Keratinocyte (primary cell): ENCODE results near the gene POR. TPM values are rescaled to one million over a fixed set of nuclear protein-coding genes. Genes with fewer than 3 reads are reported as not detected.

Experiments used
- DNase-seq: peaks from one replicate; pipeline ENCODE4 v3.0.0-alpha.2; 2011; ENCODE audit warnings: low read depth, missing footprints, low spot score
- FAIRE-seq: peaks from 2 replicates; lab custom pipeline; 2011; peaks lifted over from hg19 to GRCh38; lab: Jason Lieb, UNC
- H2AFZ ChIP-seq: 2 replicates; pipeline ENCODE4 v1.6.0; 2012; ENCODE audit warnings: low read length, control low read depth, inconsistent platforms; ENCODE audit not compliant: control insufficient read depth
- H3K27ac ChIP-seq: 2 replicates; pipeline ENCODE4 v1.5.1; 2011; ENCODE audit warnings: low read length; ENCODE audit not compliant: control insufficient read depth, insufficient read depth
- H3K27me3 ChIP-seq: 3 replicates; pipeline ENCODE4 v1.6.0; 2011; ENCODE audit warnings: low read length; ENCODE audit not compliant: control insufficient read depth, insufficient read depth; ENCODE audit errors: extremely low read depth
- H3K36me3 ChIP-seq, 2 experiments: 2 replicates in 1 of 2; 3 replicates in 1 of 2; pipeline ENCODE4 v1.5.1; 2011; ENCODE audit warnings: low read length in 2 of 2, mild to moderate bottlenecking in 1 of 2; ENCODE audit not compliant: control insufficient read depth in 2 of 2, insufficient read depth in 2 of 2; ENCODE audit errors: extremely low read depth in 1 of 2
- H3K4me1 ChIP-seq: 3 replicates; pipeline ENCODE4 v1.5.1; 2011; ENCODE audit warnings: low read length; ENCODE audit not compliant: control insufficient read depth, insufficient read depth; ENCODE audit errors: extremely low read depth
- H3K4me2 ChIP-seq: 3 replicates; pipeline ENCODE4 v1.6.0; 2011; ENCODE audit warnings: low read depth, low read length; ENCODE audit not compliant: control insufficient read depth, insufficient read depth; ENCODE audit errors: extremely low read depth
- H3K4me3 ChIP-seq, 3 experiments: fragments of 200-600 bp in 1 of 3; sonication (generic) in 1 of 3; 2 replicates in 2 of 3; 3 replicates in 1 of 3; pipeline ENCODE4 v1.5.1; 2011 to 2016; ENCODE audit warnings: low read length in 3 of 3, mild to moderate bottlenecking in 3 of 3, control low read depth in 2 of 3, inconsistent platforms in 1 of 3, low read depth in 1 of 3, mixed read lengths in 1 of 3, mixed run types in 1 of 3, moderate library complexity in 1 of 3; ENCODE audit not compliant: control insufficient read depth in 2 of 3, insufficient read depth in 2 of 3; ENCODE audit errors: extremely low read depth in 1 of 3
- H3K79me2 ChIP-seq: 2 replicates; pipeline ENCODE4 v1.6.0; 2012; ENCODE audit warnings: low read length; ENCODE audit not compliant: control insufficient read depth, insufficient read depth
- H3K9ac ChIP-seq: 3 replicates; pipeline ENCODE4 v1.6.0; 2011; ENCODE audit warnings: low read length; ENCODE audit not compliant: control insufficient read depth, insufficient read depth; ENCODE audit errors: extremely low read depth
- H3K9me1 ChIP-seq: 3 replicates; pipeline ENCODE4 v1.6.0; 2011; ENCODE audit warnings: low read length; ENCODE audit not compliant: control insufficient read depth, insufficient read depth; ENCODE audit errors: extremely low read depth
- H3K9me3 ChIP-seq: 2 replicates; pipeline ENCODE4 v1.5.1; 2012; ENCODE audit warnings: low read depth, low read length; ENCODE audit not compliant: control insufficient read depth
- H4K20me1 ChIP-seq: 3 replicates; pipeline ENCODE4 v1.6.0; 2011; ENCODE audit warnings: low read length; ENCODE audit not compliant: control insufficient read depth, insufficient read depth; ENCODE audit errors: extremely low read depth
- CTCF ChIP-seq, 3 experiments: IDR thresholded peaks in 1 of 3; conservative IDR thresholded peaks in 1 of 3; optimal IDR thresholded peaks in 1 of 3; 2 replicates in 2 of 3; 3 replicates in 1 of 3; pipeline versions ENCODE3 to v1.5.1; 2011; ENCODE audit warnings: low read length in 3 of 3, mild to moderate bottlenecking in 3 of 3, moderate library complexity in 2 of 3, control low read depth in 1 of 3, inconsistent platforms in 1 of 3; ENCODE audit not compliant: insufficient read depth in 2 of 3; ENCODE audit errors: extremely low read depth in 1 of 3
- EZH2 ChIP-seq: IDR thresholded peaks from one replicate; pipeline ENCODE4 v1.6.1; 2012; ENCODE audit warnings: inconsistent platforms, mild to moderate bottlenecking, low read length, moderate library complexity
- dilution Hi-C: fragments of 300-500 bp; cut with MboI; formaldehyde crosslinking; loops from one replicate; pipeline ENCODE4 v1.7.0; 2020; ENCODE audit warnings: low sequenced_read_pairs; ENCODE audit not compliant: extremely low pct_ligation_motif_present
- polyA plus RNA-seq, 5 experiments: library from polyadenylated mRNA; depleted of rRNA in 3 of 5; stranded (reverse) in 3 of 5; stranded (forward) in 1 of 5; unstranded in 1 of 5; fragments of >200 nt; gene quantifications; 1 replicate in 1 of 5; 2 replicates in 3 of 5; 3 replicates in 1 of 5; pipeline versions ENCODE4 v1.2.1 to v1.2.3, GENCODE V29; 2011 to 2012; ENCODE audit warnings: missing spikeins in 2 of 5, low read depth in 1 of 5, low replicate concordance in 1 of 5

The POR gene
- polyA plus RNA-seq, 1 donor (not counting 4 experiments of a cell fraction or from before 2014, with no cell fraction given) = 28.6 TPM

GRCh38 chr7:75977743-75978142 lies 62.8 kb downstream of the POR start:
- no peaks in the 10 kb centered on the region for H3K27me3 ChIP-seq
- H3K9ac ChIP-seq = no peak overlapping the region
- dilution Hi-C loops = no loop called here
- no peaks in the 10 kb centered on the region for H3K9me1 ChIP-seq
- H2AFZ ChIP-seq = no peak overlapping the region
- H4K20me1 ChIP-seq = no peaks in the 10 kb centered on the region
- peaks cover 4 to 16% of the 10 kb centered on the region in 2 experiments for H3K36me3 ChIP-seq
- H3K4me2 ChIP-seq = no peak overlapping the region
- H3K79me2 ChIP-seq = no peaks in the 10 kb centered on the region
- peaks cover 2% of the 10 kb centered on the region for H3K4me1 ChIP-seq
- TF ChIP-seq CTCF (optimal IDR thresholded peaks at IDR 0.05 in 1 of 3, IDR thresholded peaks at IDR 0.05 in 1 of 3, conservative IDR thresholded peaks at IDR 0.05 in 1 of 3; ENCODE audit: extremely low read depth in 1 of 3, insufficient read depth in 2 of 3, low read length in 3 of 3) (no peak), EZH2 (no peak)
- no peaks in the 10 kb centered on the region for H3K9me3 ChIP-seq
- H3K4me3 ChIP-seq = no peak overlapping the region
- FAIRE-seq (no peak), DNase-seq (no peak)
- H3K27ac ChIP-seq = no peak overlapping the region

GRCh38 chr7:75979759-75980429 lies 64.9 kb downstream of the POR start:
- dilution Hi-C loops = no loop called here
- DNase-seq = no peak
- Histone ChIP-seq H3K9me1 (no peaks in the 10 kb centered on the region), H3K4me3 (no peak overlapping the region), H3K27me3 (no peaks in the 10 kb centered on the region), H4K20me1 (no peaks in the 10 kb centered on the region), H3K9ac (no peak overlapping the region), H3K9me3 (no peaks in the 10 kb centered on the region), H2AFZ (no peak overlapping the region), H3K4me1 (peaks cover 2% of the 10 kb centered on the region), H3K4me2 (no peak overlapping the region), H3K79me2 (no peaks in the 10 kb centered on the region), H3K36me3 (peaks cover 6 to 17% of the 10 kb centered on the region in 2 experiments), H3K27ac (no peak overlapping the region)
- FAIRE-seq = no peak
- TF ChIP-seq EZH2 = no peak
- no peak for TF ChIP-seq CTCF (optimal IDR thresholded peaks at IDR 0.05 in 1 of 3, IDR thresholded peaks at IDR 0.05 in 1 of 3, conservative IDR thresholded peaks at IDR 0.05 in 1 of 3; ENCODE audit: extremely low read depth in 1 of 3, insufficient read depth in 2 of 3, low read length in 3 of 3)
